Upper lobe of left lung (tissue), 6 donors: ENCODE data around the gene ZNF75A. TPM values are rescaled to one million over a fixed set of nuclear protein-coding genes. Genes with fewer than 3 reads are reported as not detected.

Source experiments
- ATAC-seq, 2 donors: fragments of 200-7000 bp; cut with Tn5 transposase; one replicate each; pipeline ENCODE4 v1.9.1; 2022; ENCODE audit warnings: mild to moderate bottlenecking in 2 of 2, moderate library complexity in 2 of 2; ENCODE audit not compliant: low FRiP score in 2 of 2
- DNase-seq, 2 donors: peaks; one replicate each; pipeline ENCODE4 v3.0.0-alpha.2; 2019 to 2020
- H3K27ac ChIP-seq, 4 donors: fragments of 200-600 bp; sonication (generic); one replicate each; pipeline ENCODE4 v1.5.1; 2016 to 2019
- H3K27me3 ChIP-seq, 4 donors: fragments of 200-600 bp; sonication (generic); one replicate each; pipeline ENCODE4 v1.5.1; 2017 to 2019
- H3K36me3 ChIP-seq, 4 donors: fragments of 200-600 bp; sonication (generic); one replicate each; pipeline ENCODE4 v1.5.1; 2016 to 2019
- H3K4me1 ChIP-seq, 4 donors: fragments of 200-600 bp; sonication (generic); one replicate each; pipeline ENCODE4 v1.5.1; 2018 to 2019
- H3K4me3 ChIP-seq, 4 donors: fragments of 200-600 bp; sonication (generic); one replicate each; pipeline ENCODE4 v1.5.1; 2017 to 2019; ENCODE audit warnings: mild to moderate bottlenecking in 2 of 4, moderate library complexity in 1 of 4
- H3K9me3 ChIP-seq, 4 donors: fragments of 200-600 bp; sonication (generic); one replicate each; pipeline ENCODE4 v1.5.1; 2018 to 2019
- CTCF ChIP-seq, 6 experiments: fragments of 450-650 bp in 4 of 6; fragments of 200-600 bp in 2 of 6; sonication (generic) in 2 of 6; IDR thresholded peaks; one replicate each; pipeline ENCODE4 v1.5.1; 2016 to 2019; ENCODE audit warnings: antibody characterized with exemption in 6 of 6
- EP300 ChIP-seq, 4 donors: sonication (generic); formaldehyde crosslinking; IDR thresholded peaks; one replicate each; pipeline ENCODE4 v1.5.1; 2017; ENCODE audit warnings: antibody characterized with exemption in 4 of 4, control low read depth in 2 of 4
- POLR2A ChIP-seq, 4 donors: fragments of 450-650 bp; IDR thresholded peaks; one replicate each; pipeline ENCODE4 v1.5.1; 2016 to 2017; ENCODE audit warnings: antibody characterized with exemption in 4 of 4, mild to moderate bottlenecking in 2 of 4
- POLR2AphosphoS5 ChIP-seq, 2 donors: sonication (generic); formaldehyde crosslinking; IDR thresholded peaks; one replicate each; pipeline ENCODE4 v1.5.1; 2017; ENCODE audit warnings: antibody characterized with exemption in 2 of 2
- WGBS, 2 donors: methylation state at CpG; one replicate each; pipeline ENCODE4 v1.1.5; 2017 to 2018; 5-methylcytosine and 5-hydroxymethylcytosine counted together
- total RNA-seq, 6 donors: library from RNA; depleted of rRNA in 4 of 6; stranded (reverse); fragments of >200 nt in 4 of 6; gene quantifications; one replicate each; pipeline versions ENCODE4 v1.1.0 to v1.2.1, GENCODE V29; 2016 to 2021
- donor health status: DM: no; HTN: no; CAD: no; lungs with moderate emphysema.
- donor health status: DM: no; HTN: yes; CAD: no; lungs with severe emphysema.

The ZNF75A gene
- total RNA-seq, 6 donors from 2014 or later: 21.5 to 69.1 (median 25.9) TPM

DNA sequence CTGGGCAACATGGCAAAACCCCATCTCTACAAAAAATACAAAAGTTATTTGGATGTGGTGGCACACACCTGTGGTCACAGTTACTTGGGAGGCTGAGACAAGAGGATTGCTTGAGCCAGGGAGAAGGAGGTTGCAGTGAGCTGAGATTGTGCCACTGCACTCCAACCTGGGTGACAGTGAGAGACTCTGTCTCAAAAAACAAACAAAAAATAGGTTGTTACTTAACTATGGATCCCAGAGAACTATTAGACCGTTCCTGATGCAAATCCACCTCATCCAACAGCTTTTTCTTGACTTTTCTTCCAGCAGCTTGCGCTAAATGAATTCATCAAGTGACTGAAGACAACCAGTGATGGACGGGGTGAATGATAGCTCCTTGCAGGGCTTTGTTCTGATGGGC is 50.3 kb downstream of the ZNF75A start, which contains the start of gene OR2C1:
Gene OR2C1 (plus strand): TSS at position 301 of the 400 bp plus-strand sequence. CDS start 52 bp downstream, at position 353.
- WGBS, 2 donors: 69 to 76% methylated on average over 3 of the region's 3 CpGs
- Histone ChIP-seq H3K27me3 (no peaks in the 10 kb centered on the region), H3K4me3 (no peak within 1 kb of the TSS), H3K36me3 (no peaks in the 10 kb centered on the region), H3K9me3 (no peaks in the 10 kb centered on the region), H3K4me1 (no peaks in the 10 kb centered on the region), H3K27ac (no peak within 1 kb of the TSS)
- no peak for ATAC-seq
- DNase-seq: no peak
- TF ChIP-seq POLR2A (IDR thresholded peaks at IDR 0.05) (no peak), CTCF (IDR thresholded peaks at IDR 0.05) (no peak), EP300 (IDR thresholded peaks at IDR 0.05) (no peak), POLR2AphosphoS5 (IDR thresholded peaks at IDR 0.05) (no peak)

DNA sequence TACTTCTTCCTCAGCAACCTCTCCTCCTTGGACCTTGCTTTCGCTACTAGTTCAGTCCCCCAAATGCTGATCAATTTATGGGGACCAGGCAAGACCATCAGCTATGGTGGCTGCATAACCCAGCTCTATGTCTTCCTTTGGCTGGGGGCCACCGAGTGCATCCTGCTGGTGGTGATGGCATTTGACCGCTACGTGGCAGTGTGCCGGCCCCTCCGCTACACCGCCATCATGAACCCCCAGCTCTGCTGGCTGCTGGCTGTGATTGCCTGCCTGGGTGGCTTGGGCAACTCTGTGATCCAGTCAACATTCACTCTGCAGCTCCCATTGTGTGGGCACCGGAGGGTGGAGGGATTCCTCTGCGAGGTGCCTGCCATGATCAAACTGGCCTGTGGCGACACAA is 50.8 kb downstream of the ZNF75A start:
- H3K9me3 ChIP-seq: no peaks in the 10 kb centered on the region
- DNase-seq (peak in 1 of 2 donors; percentile 15), ATAC-seq (no peak)
- 87 to 89% methylated on average over 4 to 10 of the region's 10 CpGs for WGBS, 2 donors
- H3K27ac ChIP-seq: no peak overlapping the region
- no peaks in the 10 kb centered on the region for H3K36me3 ChIP-seq
- no peak for TF ChIP-seq POLR2A (IDR thresholded peaks at IDR 0.05)
- H3K4me1 ChIP-seq: no peaks in the 10 kb centered on the region
- H3K27me3 ChIP-seq: no peaks in the 10 kb centered on the region
- H3K4me3 ChIP-seq: no peak overlapping the region

- Histone ChIP-seq H3K36me3 (no peaks in the 10 kb centered on the region), H3K27me3 (no peaks in the 10 kb centered on the region), H3K4me1 (no peaks in the 10 kb centered on the region), H3K27ac (no peak overlapping the region), H3K4me3 (no peak overlapping the region), H3K9me3 (peaks cover 0 to 2% (median under 1%) of the 10 kb centered on the region in 4 donors)
- no peak for DNase-seq
- WGBS, 2 donors: 0% methylated on average over 1 of the region's 1 CpG
- no peak for TF ChIP-seq CTCF (IDR thresholded peaks at IDR 0.05)
- no peak for TF ChIP-seq POLR2AphosphoS5 (IDR thresholded peaks at IDR 0.05)
- no peak for TF ChIP-seq EP300 (IDR thresholded peaks at IDR 0.05)
- no peak for TF ChIP-seq POLR2A (IDR thresholded peaks at IDR 0.05)
- ATAC-seq: no peak
Observed at GRCh38 chr16:3358871-3359270, 53.6 kb downstream of the ZNF75A start.

- peaks cover 0 to 9% (median 0%) of the 10 kb centered on the region in 4 donors for H3K4me1 ChIP-seq
- no peaks in the 10 kb centered on the region for H3K27me3 ChIP-seq
- ATAC-seq: no peak
- H3K9me3 ChIP-seq: peaks cover 0 to 28% (median 18%) of the 10 kb centered on the region in 4 donors
- TF ChIP-seq POLR2A (IDR thresholded peaks at IDR 0.05) (no peak), CTCF (IDR thresholded peaks at IDR 0.05) (no peak), POLR2AphosphoS5 (IDR thresholded peaks at IDR 0.05) (no peak), EP300 (IDR thresholded peaks at IDR 0.05) (no peak)
- no peak for DNase-seq
- H3K4me3 ChIP-seq: no peak overlapping the region
- H3K36me3 ChIP-seq: no peaks in the 10 kb centered on the region
- no peak overlapping the region for H3K27ac ChIP-seq
Observed at GRCh38 chr16:3362931-3363330, 57.6 kb downstream of the ZNF75A start.

- peaks cover 0 to 9% (median 0%) of the 10 kb centered on the region in 4 donors for H3K4me1 ChIP-seq
- peaks cover 4 to 28% (median 18%) of the 10 kb centered on the region in 4 donors for H3K9me3 ChIP-seq
- H3K36me3 ChIP-seq: no peaks in the 10 kb centered on the region
- WGBS, 2 donors: 92 to 95% methylated on average over 7 of the region's 7 CpGs
- no peaks in the 10 kb centered on the region for H3K27me3 ChIP-seq
- H3K4me3 ChIP-seq: no peak overlapping the region
- ATAC-seq (no peak), DNase-seq (no peak)
- TF ChIP-seq POLR2AphosphoS5 (IDR thresholded peaks at IDR 0.05) (no peak), EP300 (IDR thresholded peaks at IDR 0.05) (no peak), POLR2A (IDR thresholded peaks at IDR 0.05) (no peak)
- H3K27ac ChIP-seq: no peak overlapping the region
Observed at GRCh38 chr16:3363793-3364192, 58.5 kb downstream of the ZNF75A start.

DNA sequence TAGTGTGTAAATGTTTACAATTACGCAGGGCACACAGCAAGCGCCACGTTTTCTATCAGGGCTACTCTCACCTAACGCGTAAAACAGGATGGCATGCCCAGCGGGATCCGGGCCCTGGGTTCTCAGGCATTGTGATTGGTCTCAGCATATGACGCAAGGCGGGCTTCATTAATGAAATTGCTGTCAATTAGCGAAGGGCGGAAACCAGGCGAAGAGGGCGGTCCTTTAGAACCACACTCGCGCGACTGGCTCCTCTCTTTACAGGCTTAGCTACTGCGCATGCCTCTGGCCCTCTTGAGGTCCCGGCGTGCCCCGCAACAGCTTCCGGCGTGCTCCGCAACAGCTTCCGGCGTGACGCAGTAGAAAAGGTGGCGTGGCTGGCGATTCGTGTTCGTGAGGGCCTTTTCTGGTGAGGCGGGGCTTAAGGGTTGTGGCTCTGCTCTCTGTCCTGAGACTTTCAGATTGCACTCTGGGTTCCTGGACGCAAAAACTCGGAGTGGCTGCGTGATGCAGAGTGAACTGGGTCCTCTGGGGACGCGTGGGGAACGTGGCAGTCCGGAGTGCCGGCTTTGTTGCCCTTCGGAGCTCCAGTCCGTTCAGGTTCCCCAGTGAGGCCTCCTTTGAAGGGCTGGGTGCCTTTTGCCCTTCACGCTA is 59.6 kb downstream of the ZNF75A start:
- 23 to 26% methylated on average over 16 to 39 of the region's 42 CpGs for WGBS, 2 donors
- no peaks in the 10 kb centered on the region for H3K36me3 ChIP-seq
- H3K4me3 ChIP-seq: peak overlapping the region in 3 of 4 donors; percentile 40 to 57 (median 42)
- peaks cover 0 to 9% (median 0%) of the 10 kb centered on the region in 4 donors for H3K4me1 ChIP-seq
- DNase-seq (peak; percentile 75 to 91), ATAC-seq (peak; percentile 83 to 91)
- peak overlapping the region; percentile 70 to 80 (median 75) for H3K27ac ChIP-seq
- peak in 1 of 4 donors; percentile 37 for TF ChIP-seq POLR2A (IDR thresholded peaks at IDR 0.05)
- peak; percentile 20 to 70 for TF ChIP-seq POLR2AphosphoS5 (IDR thresholded peaks at IDR 0.05)
- no peak for TF ChIP-seq EP300 (IDR thresholded peaks at IDR 0.05)
- TF ChIP-seq CTCF (IDR thresholded peaks at IDR 0.05): no peak
- no peaks in the 10 kb centered on the region for H3K27me3 ChIP-seq
- peaks cover 8 to 28% (median 18%) of the 10 kb centered on the region in 4 donors for H3K9me3 ChIP-seq
